Skin of body (tissue), 2 donors: ENCODE data around the gene ZNF511. TPM values are rescaled to one million over a fixed set of nuclear protein-coding genes. Genes with fewer than 3 reads are reported as not detected.

Source experiments
- small RNA-seq: library from RNA; depleted of rRNA; stranded (forward); fragments of <200 nt; gene quantifications from one replicate; pipeline ENCODE3, GENCODE V24; 2014; ENCODE audit warnings: low replicate concordance
- total RNA-seq: library from RNA; depleted of rRNA; stranded (reverse); fragments of >200 nt; gene quantifications from one replicate; pipeline ENCODE4 v1.2.3, GENCODE V29; 2014

The ZNF511 gene
- total RNA-seq, 1 donor from 2014 or later: 12.2 TPM

Small RNA genes within 50 kb of the gene (small RNA-seq; reads per million reads assigned to genes)
- not detected for gene BANF1P2

Other genes with a start within 250 kb of the ZNF511 start
- 0.10 TPM for gene ADGRA1, start 221.0 kb upstream of the ZNF511 start, total RNA-seq
- gene KNDC1, start 148.7 kb upstream of the ZNF511 start, total RNA-seq: 1.1 TPM
- gene UTF1, start 78.7 kb upstream of the ZNF511 start, total RNA-seq: not detected
- 0.20 TPM for gene VENTX, start 71.1 kb upstream of the ZNF511 start, total RNA-seq
- gene ADAM8, start 32.0 kb upstream of the ZNF511 start, total RNA-seq: 6.3 TPM
- 29.1 TPM for gene TUBGCP2, start within 50 bp of the ZNF511 start, total RNA-seq
- gene CALY, start 28.0 kb downstream of the ZNF511 start, total RNA-seq: not detected
- not detected for gene PRAP1, start 38.5 kb downstream of the ZNF511 start, total RNA-seq
- gene FUOM, start 49.1 kb downstream of the ZNF511 start, total RNA-seq: 11.2 TPM
- gene ECHS1, start 64.4 kb downstream of the ZNF511 start, total RNA-seq: 41.2 TPM
- 3.6 TPM for gene PAOX, start 70.3 kb downstream of the ZNF511 start, total RNA-seq
- gene MTG1, start 85.2 kb downstream of the ZNF511 start, total RNA-seq: 24.7 TPM
- gene SPRN, start 115.7 kb downstream of the ZNF511 start, total RNA-seq: 0.89 TPM
- 2.5 TPM for gene SCART1, start 145.0 kb downstream of the ZNF511 start, total RNA-seq
- gene CYP2E1, start 218.4 kb downstream of the ZNF511 start, total RNA-seq: 0.69 TPM